Esophagus muscularis mucosa (tissue), 3 donors: ENCODE data around the gene ATP13A2.

Source experiments
- CTCF ChIP-seq, 3 experiments: fragments of 200-600 bp in 2 of 3; fragments of 450-650 bp in 1 of 3; sonication (generic) in 2 of 3; IDR thresholded peaks; one replicate each; pipeline ENCODE4 v1.5.1; 2017 to 2019; ENCODE audit warnings: antibody characterized with exemption in 3 of 3, mild to moderate bottlenecking in 2 of 3, moderate library complexity in 1 of 3
- POLR2AphosphoS5 ChIP-seq, 2 donors: sonication (generic); formaldehyde crosslinking; IDR thresholded peaks; one replicate each; pipeline ENCODE4 v1.6.1; 2017; ENCODE audit warnings: antibody characterized with exemption in 2 of 2

- TF ChIP-seq CTCF (IDR thresholded peaks at IDR 0.05) (no peak), POLR2AphosphoS5 (IDR thresholded peaks at IDR 0.05) (no peak)
Observed at GRCh38 chr1:16978139-16978538, 33.6 kb downstream of the ATP13A2 start.
